CD4-positive, alpha-beta T cell (primary cell): ENCODE data around the gene CEP85. TPM values are rescaled to one million over a fixed set of nuclear protein-coding genes. Genes with fewer than 3 reads are reported as not detected.

Source experiments
- ATAC-seq: fragments of 200-7000 bp; cut with Tn5 transposase; one replicate; pipeline ENCODE4 v1.10.0; 2022; ENCODE audit warnings: mild to moderate bottlenecking; ENCODE audit not compliant: poor library complexity
- CTCF ChIA-PET: fragments of 350-600 bp; sonication (Branson Sonifier 250); formaldehyde crosslinking; loops from one replicate; lab custom pipeline; 2021; ENCODE audit warnings: antibody characterized with exemption, inconsistent platforms; lab: Charles Lee
- POLR2A ChIA-PET: fragments of 350-600 bp; sonication (Branson Sonifier 250); formaldehyde crosslinking; loops from one replicate; lab custom pipeline; 2021; ENCODE audit warnings: antibody characterized with exemption, inconsistent platforms; lab: Charles Lee
- DNase-seq, 14 experiments: peaks; one replicate each; pipeline ENCODE4 v3.0.0-alpha.2; 2013 to 2020; ENCODE audit warnings: mixed read lengths in 2 of 14
- H3K27ac ChIP-seq, 2 donors: one replicate each; pipeline versions ENCODE4 v1.5.1 to v1.7.0; 2013; ENCODE audit warnings: low read length in 2 of 2, low read depth in 1 of 2, mild to moderate bottlenecking in 1 of 2
- H3K27me3 ChIP-seq, 2 experiments: 1 replicate in 1 of 2; 2 replicates in 1 of 2; pipeline versions ENCODE4 v1.6.1 to v1.7.0; 2013; ENCODE audit warnings: low read length in 2 of 2, control low read depth in 1 of 2, mild to moderate bottlenecking in 1 of 2, moderate library complexity in 1 of 2; ENCODE audit not compliant: insufficient read depth in 2 of 2, control insufficient read depth in 1 of 2
- H3K36me3 ChIP-seq: one replicate; pipeline ENCODE4 v1.6.1; 2013; ENCODE audit warnings: low read length, control low read depth; ENCODE audit not compliant: insufficient read depth
- H3K4me1 ChIP-seq: one replicate; pipeline ENCODE4 v1.6.1; 2013; ENCODE audit warnings: low read length, control low read depth; ENCODE audit not compliant: insufficient read depth
- H3K4me3 ChIP-seq: one replicate; pipeline ENCODE4 v1.5.1; 2013; ENCODE audit warnings: mild to moderate bottlenecking, low read length, moderate library complexity
- H3K9me3 ChIP-seq, 2 experiments: 1 replicate in 1 of 2; 2 replicates in 1 of 2; pipeline versions ENCODE4 v1.6.1 to v1.7.0; 2013; ENCODE audit warnings: low read length in 2 of 2, mild to moderate bottlenecking in 2 of 2, control low read depth in 1 of 2, moderate library complexity in 1 of 2; ENCODE audit not compliant: control insufficient read depth in 1 of 2, insufficient read depth in 1 of 2
- H3K27ac Mint-ChIP-seq: one replicate; pipeline ENCODE4 v1.8.0; 2020; ENCODE audit warnings: mixed read lengths
- H3K27me3 Mint-ChIP-seq: one replicate; pipeline ENCODE4 v1.8.0; 2021; ENCODE audit warnings: mixed read lengths
- H3K36me3 Mint-ChIP-seq: one replicate; pipeline ENCODE4 v1.8.0; 2021; ENCODE audit warnings: low read depth, mixed read lengths
- H3K4me1 Mint-ChIP-seq: one replicate; pipeline ENCODE4 v1.8.0; 2021; ENCODE audit warnings: low read depth, mixed read lengths
- H3K4me3 Mint-ChIP-seq: one replicate; pipeline ENCODE4 v1.8.0; 2020; ENCODE audit warnings: mild to moderate bottlenecking, mixed read lengths
- H3K9me3 Mint-ChIP-seq: one replicate; pipeline ENCODE4 v1.8.0; 2020; ENCODE audit warnings: mixed read lengths
- intact Hi-C, 2 experiments: fragments of 100-400 bp; cut with DNase I in 1 of 2; cut with micrococcal nuclease in 1 of 2; formaldehyde crosslinking; loops; one replicate each; pipeline versions ENCODE4 v1.15.1 to v1.9.0; 2023 to 2025; cut with DNase I, micrococcal nuclease
- total RNA-seq, 174 experiments: library from RNA in 2 of 174; stranded (reverse) in 2 of 174; gene quantifications; one replicate each; pipeline ENCODE4 v1.2.3 and lab custom pipeline; 2021 to 2026
- TF ChIP-seq, protein P1 (sequence below): fragments of 200-600 bp; IDR thresholded peaks from one replicate; pipeline ENCODE4 v1.8.0; 2022; ENCODE audit warnings: antibody characterized with exemption, mild to moderate bottlenecking

CEP85 gene
- total RNA-seq, 2 experiments from 2014 or later = 7.6 to 8.4 TPM

DNA sequence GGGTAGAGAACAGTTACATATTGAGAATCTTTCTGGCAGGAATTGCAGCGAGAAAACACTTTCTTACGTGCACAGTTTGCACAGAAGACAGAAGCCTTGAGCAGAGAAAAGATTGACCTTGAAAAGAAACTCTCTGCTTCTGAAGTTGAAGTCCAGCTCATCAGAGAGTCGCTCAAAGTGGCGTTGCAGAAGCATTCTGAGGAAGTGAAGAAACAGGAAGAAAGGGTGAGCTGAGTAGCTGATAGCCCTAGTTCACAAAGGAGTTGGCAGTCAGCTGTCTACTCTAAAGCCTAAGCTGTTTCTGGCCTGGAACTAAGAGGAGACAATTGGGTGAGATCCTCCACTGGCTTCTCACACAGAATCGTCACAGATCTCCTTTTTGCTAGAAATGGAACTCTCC, 25.6 kb downstream of the CEP85 start:
- no peak overlapping the region for H3K4me3 ChIP-seq
- H3K4me1 ChIP-seq = no peaks in the 10 kb centered on the region
- ATAC-seq (no peak), DNase-seq (peak in 2 of 14 experiments; percentile 32 to 35)
- Mint-ChIP-seq H3K27ac (no peak overlapping the region), H3K36me3 (peaks cover 79% of the 10 kb centered on the region), H3K27me3 (no peaks in the 10 kb centered on the region), H3K9me3 (no peaks in the 10 kb centered on the region), H3K4me3 (no peak overlapping the region), H3K4me1 (peaks cover 5% of the 10 kb centered on the region)
- H3K27ac ChIP-seq = no peak overlapping the region
- H3K27me3 ChIP-seq = no peaks in the 10 kb centered on the region
- TF ChIP-seq, protein P1, sequence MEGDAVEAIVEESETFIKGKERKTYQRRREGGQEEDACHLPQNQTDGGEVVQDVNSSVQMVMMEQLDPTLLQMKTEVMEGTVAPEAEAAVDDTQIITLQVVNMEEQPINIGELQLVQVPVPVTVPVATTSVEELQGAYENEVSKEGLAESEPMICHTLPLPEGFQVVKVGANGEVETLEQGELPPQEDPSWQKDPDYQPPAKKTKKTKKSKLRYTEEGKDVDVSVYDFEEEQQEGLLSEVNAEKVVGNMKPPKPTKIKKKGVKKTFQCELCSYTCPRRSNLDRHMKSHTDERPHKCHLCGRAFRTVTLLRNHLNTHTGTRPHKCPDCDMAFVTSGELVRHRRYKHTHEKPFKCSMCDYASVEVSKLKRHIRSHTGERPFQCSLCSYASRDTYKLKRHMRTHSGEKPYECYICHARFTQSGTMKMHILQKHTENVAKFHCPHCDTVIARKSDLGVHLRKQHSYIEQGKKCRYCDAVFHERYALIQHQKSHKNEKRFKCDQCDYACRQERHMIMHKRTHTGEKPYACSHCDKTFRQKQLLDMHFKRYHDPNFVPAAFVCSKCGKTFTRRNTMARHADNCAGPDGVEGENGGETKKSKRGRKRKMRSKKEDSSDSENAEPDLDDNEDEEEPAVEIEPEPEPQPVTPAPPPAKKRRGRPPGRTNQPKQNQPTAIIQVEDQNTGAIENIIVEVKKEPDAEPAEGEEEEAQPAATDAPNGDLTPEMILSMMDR = no peak
- H3K9me3 ChIP-seq = no peaks in the 10 kb centered on the region
- CTCF ChIA-PET = interaction anchor here (1.1 kb wide), 1 partner anchor 62 kb away, joined by 3 read pairs; no protein-coding TSS in a partner anchor
- POLR2A ChIA-PET = no interaction called here
- intact Hi-C loops = loop anchor here in 1 of 2 experiments (10.0 kb wide), 1 partner anchor 175 kb away; no protein-coding TSS in a partner anchor
- peaks cover 66% of the 10 kb centered on the region for H3K36me3 ChIP-seq

DNA sequence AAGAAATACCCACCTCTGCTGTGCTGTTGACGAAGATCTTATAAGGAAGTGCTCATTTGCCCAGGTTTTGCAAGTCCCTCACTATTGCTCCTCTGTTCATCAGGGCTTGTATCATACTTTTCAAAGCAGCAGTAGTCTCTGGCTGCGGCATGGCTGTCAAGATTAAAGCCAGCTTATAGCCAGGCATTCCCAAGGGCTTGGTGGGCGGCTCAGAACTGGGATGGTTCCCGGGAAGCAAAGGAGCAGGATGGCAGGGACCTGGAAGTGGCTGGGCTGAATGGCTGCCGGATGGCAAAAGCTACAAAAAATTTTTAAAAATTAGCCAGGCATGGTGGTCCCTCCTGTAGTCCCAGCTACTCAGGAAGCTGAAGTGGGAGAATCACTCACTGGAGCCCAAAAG, 29.2 kb downstream of the CEP85 start:
- DNase-seq (no peak), ATAC-seq (no peak)
- Mint-ChIP-seq H3K4me1 (peaks cover 5% of the 10 kb centered on the region), H3K27ac (no peak overlapping the region), H3K27me3 (no peaks in the 10 kb centered on the region), H3K36me3 (peaks cover 81% of the 10 kb centered on the region), H3K4me3 (no peak overlapping the region), H3K9me3 (no peaks in the 10 kb centered on the region)
- Histone ChIP-seq H3K36me3 (peaks cover 56% of the 10 kb centered on the region), H3K4me1 (no peaks in the 10 kb centered on the region), H3K9me3 (peaks cover 0 to 3% of the 10 kb centered on the region in 2 experiments), H3K27ac (no peak overlapping the region), H3K4me3 (no peak overlapping the region), H3K27me3 (no peaks in the 10 kb centered on the region)
- POLR2A ChIA-PET = no interaction called here
- intact Hi-C loops = no loop called here
- CTCF ChIA-PET = interaction anchor here (0.9 kb wide), 1 partner anchor 13 kb away, joined by 3 read pairs; no protein-coding TSS in a partner anchor
- TF ChIP-seq, protein P1 = no peak

DNA sequence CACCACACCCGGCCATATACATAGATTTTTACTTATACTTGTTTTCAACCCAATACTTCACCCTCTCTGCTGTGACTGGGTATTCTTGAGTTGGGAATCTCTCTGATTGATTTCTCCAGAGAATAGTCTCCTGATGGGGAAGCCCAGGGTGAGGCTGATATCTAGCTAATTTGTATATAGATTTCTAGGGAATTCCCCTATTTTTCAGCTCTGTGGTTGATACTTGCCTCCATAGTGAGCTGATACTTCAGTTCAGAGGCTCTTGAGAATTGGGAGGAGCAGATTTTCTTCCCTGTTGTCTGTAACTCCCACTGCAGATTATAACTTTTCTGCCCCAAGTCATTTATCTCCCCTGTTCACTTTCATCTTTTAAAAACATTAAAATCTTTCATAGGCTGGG, 31.4 kb downstream of the CEP85 start:
- CTCF ChIA-PET = no interaction called here
- POLR2A ChIA-PET = no interaction called here
- Histone ChIP-seq H3K4me1 (no peaks in the 10 kb centered on the region), H3K27ac (no peak overlapping the region), H3K36me3 (peaks cover 56% of the 10 kb centered on the region), H3K9me3 (peaks cover 10 to 13% of the 10 kb centered on the region in 2 experiments), H3K4me3 (no peak overlapping the region), H3K27me3 (no peaks in the 10 kb centered on the region)
- Mint-ChIP-seq H3K27me3 (no peaks in the 10 kb centered on the region), H3K4me1 (no peaks in the 10 kb centered on the region), H3K4me3 (no peak overlapping the region), H3K36me3 (peaks cover 81% of the 10 kb centered on the region), H3K9me3 (no peaks in the 10 kb centered on the region), H3K27ac (no peak overlapping the region)
- DNase-seq (no peak), ATAC-seq (no peak)
- intact Hi-C loops = no loop called here
- TF ChIP-seq, protein P1 = no peak
